DND-41 (cell line): ENCODE measurements around the gene NUMBL.

Experiments
- EZH2 ChIP-seq: IDR thresholded peaks from 3 replicates; pipeline ENCODE4 v1.6.1; 2012; ENCODE audit warnings: borderline replicate concordance, low read depth, mild to moderate bottlenecking, moderate library complexity, low read length, inconsistent platforms; ENCODE audit not compliant: severe bottlenecking
- TF ChIP-seq, protein P1 (sequence below): IDR thresholded peaks from 2 replicates; pipeline ENCODE4 v1.5.1; 2012; ENCODE audit warnings: borderline replicate concordance, low read length, moderate library complexity, mild to moderate bottlenecking; ENCODE audit not compliant: poor library complexity, severe bottlenecking; ENCODE audit errors: extremely low read depth

DNA sequence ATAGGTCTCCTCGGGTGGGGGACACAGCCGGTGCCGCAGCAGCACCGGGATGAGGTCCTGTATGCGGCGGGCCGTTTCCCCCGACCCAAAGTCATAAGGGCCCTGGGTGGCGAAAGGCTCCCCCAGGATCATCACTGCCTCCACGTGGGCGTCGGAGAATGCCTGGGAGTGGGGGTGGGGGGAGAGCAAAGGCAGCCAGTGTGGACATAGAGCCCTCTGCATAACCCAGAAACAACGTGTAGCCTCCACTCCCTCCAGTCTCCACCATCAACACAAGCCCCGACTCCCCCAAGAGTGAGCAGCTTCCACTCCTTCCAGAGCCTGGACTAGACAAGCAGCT is 1.7 kb upstream of the NUMBL start:
- TF ChIP-seq EZH2: no peak
- TF ChIP-seq, protein P1, sequence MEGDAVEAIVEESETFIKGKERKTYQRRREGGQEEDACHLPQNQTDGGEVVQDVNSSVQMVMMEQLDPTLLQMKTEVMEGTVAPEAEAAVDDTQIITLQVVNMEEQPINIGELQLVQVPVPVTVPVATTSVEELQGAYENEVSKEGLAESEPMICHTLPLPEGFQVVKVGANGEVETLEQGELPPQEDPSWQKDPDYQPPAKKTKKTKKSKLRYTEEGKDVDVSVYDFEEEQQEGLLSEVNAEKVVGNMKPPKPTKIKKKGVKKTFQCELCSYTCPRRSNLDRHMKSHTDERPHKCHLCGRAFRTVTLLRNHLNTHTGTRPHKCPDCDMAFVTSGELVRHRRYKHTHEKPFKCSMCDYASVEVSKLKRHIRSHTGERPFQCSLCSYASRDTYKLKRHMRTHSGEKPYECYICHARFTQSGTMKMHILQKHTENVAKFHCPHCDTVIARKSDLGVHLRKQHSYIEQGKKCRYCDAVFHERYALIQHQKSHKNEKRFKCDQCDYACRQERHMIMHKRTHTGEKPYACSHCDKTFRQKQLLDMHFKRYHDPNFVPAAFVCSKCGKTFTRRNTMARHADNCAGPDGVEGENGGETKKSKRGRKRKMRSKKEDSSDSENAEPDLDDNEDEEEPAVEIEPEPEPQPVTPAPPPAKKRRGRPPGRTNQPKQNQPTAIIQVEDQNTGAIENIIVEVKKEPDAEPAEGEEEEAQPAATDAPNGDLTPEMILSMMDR: no peak
